ENCODE measurements around the gene SPATA12. TPM values are rescaled to one million over a fixed set of nuclear protein-coding genes. Genes with fewer than 3 reads are reported as not detected.

Gene SPATA12
- total and polyA plus RNA-seq, 2 of the 8 experiments (the other 6 are each of a cell fraction or from before 2014, with no cell fraction given) = 0.19 to 0.97 TPM

DNA sequence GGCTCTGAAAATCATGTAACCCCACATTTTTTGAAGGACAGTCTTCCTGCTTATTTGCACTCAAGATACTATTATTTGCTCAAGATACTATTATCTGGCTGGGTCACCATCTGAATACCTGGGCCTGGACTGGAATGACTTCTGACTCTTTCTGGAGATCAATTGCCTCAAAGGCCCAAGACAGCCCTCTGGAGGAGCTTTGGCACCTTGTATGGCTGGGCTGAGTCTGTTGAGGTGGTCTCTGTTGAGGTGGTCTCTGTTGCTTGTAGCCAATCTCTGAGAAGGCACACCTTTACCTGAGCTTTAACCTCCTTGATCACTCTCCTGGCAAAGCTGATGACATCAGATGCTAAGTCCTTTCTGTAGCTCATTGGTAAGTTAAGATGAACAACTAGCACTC lies 33.0 kb downstream of the SPATA12 start:
- Histone ChIP-seq H3K9me3 (ENCODE audit: insufficient read depth in 2 of 2, low read depth in 1 of 2, low read length in 1 of 2) (no peaks in the 10 kb centered on the region), H3K14ac (ENCODE audit: insufficient read length) (no peak overlapping the region), H2BK15ac (ENCODE audit: low read length) (no peak overlapping the region), H3K4me3 (ENCODE audit: extremely low read depth in 1 of 4, insufficient read depth in 2 of 4, low read depth in 3 of 4, low read length in 4 of 4) (no peak overlapping the region), H4K91ac (replicated peaks; ENCODE audit: insufficient read length, low read length) (no peak overlapping the region), H3K4me2 (ENCODE audit: insufficient read depth in 1 of 2, low read depth in 2 of 2, low read length in 2 of 2) (no peak overlapping the region), H3K27me3 (replicated peaks in 1 of 4; ENCODE audit: control insufficient read depth in 3 of 4, extremely low read depth in 1 of 4, insufficient read depth in 3 of 4, low read length in 3 of 4) (no peaks in the 10 kb centered on the region), H3K56ac (replicated peaks; ENCODE audit: insufficient read length, low read depth, low read length) (no peak overlapping the region), H4K8ac (ENCODE audit: extremely low read depth, insufficient read depth, low read length) (no peak overlapping the region), H4K20me1 (replicated peaks in 1 of 2; ENCODE audit: control insufficient read depth in 1 of 2, insufficient read depth in 2 of 2, low read length in 2 of 2) (no peaks in the 10 kb centered on the region), H3K9ac (replicated peaks in 1 of 4; ENCODE audit: extremely low read depth in 1 of 4, low read depth in 3 of 4, low read length in 3 of 4) (no peak overlapping the region), H3K4ac (replicated peaks; ENCODE audit: insufficient read length, low read depth, low read length) (no peak overlapping the region), H2BK12ac (ENCODE audit: low read depth, low read length) (no peak overlapping the region), H2BK5ac (ENCODE audit: low read depth, low read length) (no peak overlapping the region), H2BK20ac (ENCODE audit: low read length) (no peak overlapping the region), H3K36me3 (ENCODE audit: control insufficient read depth in 2 of 4, insufficient read depth in 4 of 4, low read length in 3 of 4) (peaks cover 0 to 20% (median 6%) of the 10 kb centered on the region in 4 experiments; a peak in 6 of 8 replicates), H3K79me2 (ENCODE audit: control insufficient read depth in 1 of 2, insufficient read depth in 2 of 2, low read length in 2 of 2) (no peaks in the 10 kb centered on the region), H3K18ac (ENCODE audit: extremely low read depth, low read length) (no peak overlapping the region), H2AFZ (ENCODE audit: low read length) (no peak overlapping the region), H3K4me1 (replicated peaks in 1 of 4; ENCODE audit: control insufficient read depth in 3 of 4, insufficient read depth in 4 of 4, low read length in 3 of 4) (peaks cover 0 to 3% (median 1%) of the 10 kb centered on the region in 4 experiments; a peak in 5 of 7 replicates), H3K27ac (ENCODE audit: low read depth, low read length) (no peak overlapping the region), H3K23me2 (ENCODE audit: low read depth, low read length) (no peaks in the 10 kb centered on the region), H3K79me1 (ENCODE audit: low read depth, low read length) (no peaks in the 10 kb centered on the region; the same call in 1 of the 2 replicates), H4K5ac (ENCODE audit: insufficient read length, low read depth, low read length) (no peak overlapping the region), H2AK5ac (ENCODE audit: low read depth, low read length) (no peak overlapping the region), H2BK120ac (replicated peaks; ENCODE audit: low read depth, low read length) (no peak overlapping the region), H3K23ac (ENCODE audit: insufficient read length) (no peak overlapping the region)
- DNase-seq (ENCODE audit: low read depth in 1 of 2, low spot score in 2 of 2) (no peak), FAIRE-seq (no peak)
- POLR2A ChIA-PET (ENCODE audit: partially characterized antibody) = no interaction called here
- CTCF ChIA-PET (ENCODE audit: partially characterized antibody) = interaction anchor here (0.7 to 3.0 kb wide), 5 partner anchors 14 to 102 kb away, joined by 3 to 11 read pairs (median 3); no protein-coding TSS in a partner anchor
- TF ChIP-seq NRF1 (IDR thresholded peaks at IDR 0.05; ENCODE audit: low read depth, low read length) (no peak), BRCA1 (IDR thresholded peaks at IDR 0.05; ENCODE audit: low read depth, low read length) (no peak), RAD21 (IDR thresholded peaks at IDR 0.05 in 1 of 2, conservative IDR thresholded peaks at IDR 0.05 in 1 of 2; ENCODE audit: low read depth in 2 of 2, low read length in 2 of 2) (peak; percentile 20 to 50; a peak in 3 of 4 replicates)
- TF ChIP-seq, protein P1, sequence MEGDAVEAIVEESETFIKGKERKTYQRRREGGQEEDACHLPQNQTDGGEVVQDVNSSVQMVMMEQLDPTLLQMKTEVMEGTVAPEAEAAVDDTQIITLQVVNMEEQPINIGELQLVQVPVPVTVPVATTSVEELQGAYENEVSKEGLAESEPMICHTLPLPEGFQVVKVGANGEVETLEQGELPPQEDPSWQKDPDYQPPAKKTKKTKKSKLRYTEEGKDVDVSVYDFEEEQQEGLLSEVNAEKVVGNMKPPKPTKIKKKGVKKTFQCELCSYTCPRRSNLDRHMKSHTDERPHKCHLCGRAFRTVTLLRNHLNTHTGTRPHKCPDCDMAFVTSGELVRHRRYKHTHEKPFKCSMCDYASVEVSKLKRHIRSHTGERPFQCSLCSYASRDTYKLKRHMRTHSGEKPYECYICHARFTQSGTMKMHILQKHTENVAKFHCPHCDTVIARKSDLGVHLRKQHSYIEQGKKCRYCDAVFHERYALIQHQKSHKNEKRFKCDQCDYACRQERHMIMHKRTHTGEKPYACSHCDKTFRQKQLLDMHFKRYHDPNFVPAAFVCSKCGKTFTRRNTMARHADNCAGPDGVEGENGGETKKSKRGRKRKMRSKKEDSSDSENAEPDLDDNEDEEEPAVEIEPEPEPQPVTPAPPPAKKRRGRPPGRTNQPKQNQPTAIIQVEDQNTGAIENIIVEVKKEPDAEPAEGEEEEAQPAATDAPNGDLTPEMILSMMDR (IDR thresholded peaks at IDR 0.05; ENCODE audit: control extremely low read depth in 1 of 3, insufficient read depth in 1 of 3, low read depth in 1 of 3, low read length in 3 of 3) = peak in 1 of 3 experiments; percentile 13; a peak in 1 of 4 replicates
